Activated T-cell treated with anti-CD3 and anti-CD28 coated beads, Interleukin-2, amount 50 U/mL, for 72 hours (primary cell): ENCODE results near the gene VPS8. TPM values are rescaled to one million over a fixed set of nuclear protein-coding genes. Genes with fewer than 3 reads are reported as not detected.
"Not testable (repeated sequence)": the region's sequence is repeated elsewhere in the genome, so short reads cannot be mapped to it uniquely, and the experiment has no call there.

Experiments
- ATAC-seq, 2 donors: fragments of 150-1000 bp; cut with Tn5 transposase; replicated peaks in 1 of 2; 2 replicates each; pipeline ENCODE4 v1.10.0; 2021; ENCODE audit warnings: moderate library complexity in 2 of 2, mild to moderate bottlenecking in 1 of 2
- DNase-seq, 2 donors: peaks; one replicate each; pipeline ENCODE4 v3.0.0; 2021 to 2022; ENCODE audit warnings: mixed read lengths in 1 of 2
- H3K27ac Mint-ChIP-seq: one replicate; pipeline ENCODE4 v1.8.0; 2022; ENCODE audit warnings: mild to moderate bottlenecking, moderate library complexity, mixed read lengths
- H3K27me3 Mint-ChIP-seq: one replicate; pipeline ENCODE4 v1.8.0; 2022; ENCODE audit warnings: low read depth, mixed read lengths
- H3K36me3 Mint-ChIP-seq, 2 donors: one replicate each; pipeline ENCODE4 v1.8.0; 2022; ENCODE audit warnings: mixed read lengths in 2 of 2, mild to moderate bottlenecking in 1 of 2; ENCODE audit not compliant: insufficient read depth in 2 of 2
- H3K4me1 Mint-ChIP-seq: one replicate; pipeline ENCODE4 v1.8.0; 2022; ENCODE audit warnings: low read depth, mixed read lengths
- H3K4me3 Mint-ChIP-seq, 2 donors: one replicate each; pipeline ENCODE4 v1.8.0; 2022; ENCODE audit warnings: mild to moderate bottlenecking in 2 of 2, mixed read lengths in 2 of 2, moderate library complexity in 2 of 2
- H3K9me3 Mint-ChIP-seq, 2 donors: one replicate each; pipeline ENCODE4 v1.8.0; 2022; ENCODE audit warnings: mixed read lengths in 2 of 2
- total RNA-seq, 2 donors: library from RNA; stranded (reverse); gene quantifications; one replicate each; pipeline ENCODE4 v1.2.3, GENCODE V29; 2022

Gene VPS8
- total RNA-seq, 2 donors from 2014 or later = 86.6 to 104 TPM

DNA sequence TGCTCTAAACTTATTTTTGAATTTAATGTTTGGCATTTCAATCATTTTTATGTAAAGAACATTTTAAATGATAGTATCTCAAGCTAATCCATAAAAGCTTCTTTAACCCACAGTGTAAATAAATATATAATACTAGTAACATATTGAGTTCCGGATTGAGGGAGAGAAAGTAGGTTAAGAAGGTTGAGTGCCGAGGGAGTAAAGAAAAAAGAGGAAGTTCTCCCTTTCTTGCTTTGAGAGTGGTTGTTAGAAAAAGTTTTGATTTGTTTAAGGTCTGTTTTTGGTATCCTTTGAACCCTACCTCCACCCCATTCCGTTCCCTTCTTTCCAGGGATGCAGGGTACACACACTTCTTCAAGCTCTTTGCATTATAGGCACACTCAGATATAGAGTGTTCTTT lies 130.8 kb downstream of the VPS8 start:
- Mint-ChIP-seq H3K4me3 (no peak overlapping the region), H3K27me3 (no peaks in the 10 kb centered on the region), H3K36me3 (peaks cover 0 to 6% of the 10 kb centered on the region in 2 donors), H3K9me3 (no peaks in the 10 kb centered on the region), H3K27ac (no peak overlapping the region), H3K4me1 (no peaks in the 10 kb centered on the region)
- DNase-seq (no peak), ATAC-seq (no peak)

DNA sequence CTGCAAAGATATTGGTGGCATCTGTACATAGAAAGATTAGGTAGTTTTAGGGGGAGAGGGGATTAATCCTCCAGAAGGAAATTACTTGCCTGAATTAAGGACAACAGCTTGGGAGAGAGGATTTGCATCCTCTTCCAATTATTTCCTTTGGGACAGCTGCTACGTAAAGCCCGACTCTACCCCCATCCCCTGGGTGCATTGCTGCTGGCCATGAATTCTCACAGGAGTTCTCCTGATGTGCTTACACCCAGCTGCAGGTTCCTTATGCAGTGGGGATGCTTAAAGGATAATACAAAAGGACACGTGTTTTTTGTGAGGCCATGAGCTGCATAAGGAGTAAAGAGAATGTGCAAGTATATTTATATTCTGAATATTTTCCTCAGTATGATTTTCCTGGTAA lies 132.3 kb downstream of the VPS8 start:
- Mint-ChIP-seq H3K4me3 (no peak overlapping the region), H3K4me1 (no peaks in the 10 kb centered on the region), H3K27me3 (no peaks in the 10 kb centered on the region), H3K27ac (no peak overlapping the region), H3K36me3 (peaks cover 0 to 6% of the 10 kb centered on the region in 2 donors), H3K9me3 (no peaks in the 10 kb centered on the region)
- ATAC-seq (no peak), DNase-seq (no peak)

DNA sequence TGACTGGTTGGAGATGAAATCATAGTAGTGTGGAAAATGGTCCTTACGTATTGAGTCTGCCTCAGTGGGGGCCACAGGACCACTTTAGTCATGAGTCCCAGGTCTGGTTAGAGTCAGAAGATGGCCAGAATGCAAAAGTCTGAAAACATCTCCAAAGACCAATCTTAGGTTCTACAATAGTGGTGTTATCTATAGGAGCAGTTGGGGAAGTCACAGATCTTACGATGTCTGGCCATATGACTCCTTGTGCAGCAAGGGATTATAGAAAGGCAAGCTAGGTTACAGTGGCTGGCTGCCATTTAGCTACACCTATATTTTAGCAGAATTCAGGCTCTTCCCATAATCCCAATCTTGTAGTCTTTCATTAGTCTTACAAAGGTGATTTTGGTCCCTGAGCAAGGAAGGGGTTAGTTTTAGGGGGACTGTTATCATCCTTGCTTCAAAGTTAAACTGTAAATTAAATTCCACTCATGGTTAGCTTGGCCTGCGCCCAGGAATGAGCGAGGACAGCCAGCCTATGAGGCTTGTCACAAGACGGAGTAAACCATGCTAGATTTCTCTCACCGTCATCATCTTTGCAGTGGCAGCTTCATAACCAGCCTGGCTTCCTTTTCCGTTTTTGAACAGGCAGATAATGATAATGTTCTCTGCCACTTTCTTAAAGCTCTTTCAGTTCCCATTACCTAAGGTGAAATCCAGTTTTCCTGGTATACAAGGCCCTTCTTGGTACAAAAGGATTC lies 134.1 kb downstream of the VPS8 start:
- Mint-ChIP-seq H3K27me3 (no peaks in the 10 kb centered on the region), H3K36me3 (peaks cover 0 to 2% of the 10 kb centered on the region in 2 donors)

DNA sequence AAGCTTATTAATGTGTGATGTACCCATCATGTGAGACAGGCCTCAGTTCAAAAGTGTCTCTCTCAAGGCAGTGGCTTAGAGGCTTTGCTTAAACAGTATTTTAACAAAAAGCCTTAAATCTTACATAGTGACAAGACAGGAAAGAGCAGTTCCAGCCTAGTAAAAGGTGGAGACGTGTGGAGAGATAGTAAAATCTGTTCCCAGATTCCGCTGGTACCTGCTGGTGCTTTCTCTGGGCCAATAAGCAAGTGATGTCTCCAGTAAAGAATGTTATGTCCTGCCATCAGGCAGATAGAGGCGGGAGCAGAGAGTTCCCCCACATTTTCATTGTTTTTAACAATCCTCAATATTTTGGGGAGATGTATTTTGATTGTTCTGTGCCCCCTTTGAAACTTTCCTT lies 135.0 kb downstream of the VPS8 start:
- Mint-ChIP-seq H3K4me3 (no peak overlapping the region), H3K27ac (no peak overlapping the region), H3K4me1 (no peaks in the 10 kb centered on the region), H3K27me3 (no peaks in the 10 kb centered on the region), H3K36me3 (peaks cover 0 to 2% of the 10 kb centered on the region in 2 donors), H3K9me3 (no peaks in the 10 kb centered on the region)
- no peak for DNase-seq
- ATAC-seq = no peak

More for the DNA sequence above, 134.1 kb downstream of the VPS8 start:
- DNase-seq (no peak), ATAC-seq (no peak)
- Mint-ChIP-seq H3K4me3 (no peak overlapping the region), H3K4me1 (no peaks in the 10 kb centered on the region), H3K9me3 (no peaks in the 10 kb centered on the region), H3K27ac (no peak overlapping the region)

DNA sequence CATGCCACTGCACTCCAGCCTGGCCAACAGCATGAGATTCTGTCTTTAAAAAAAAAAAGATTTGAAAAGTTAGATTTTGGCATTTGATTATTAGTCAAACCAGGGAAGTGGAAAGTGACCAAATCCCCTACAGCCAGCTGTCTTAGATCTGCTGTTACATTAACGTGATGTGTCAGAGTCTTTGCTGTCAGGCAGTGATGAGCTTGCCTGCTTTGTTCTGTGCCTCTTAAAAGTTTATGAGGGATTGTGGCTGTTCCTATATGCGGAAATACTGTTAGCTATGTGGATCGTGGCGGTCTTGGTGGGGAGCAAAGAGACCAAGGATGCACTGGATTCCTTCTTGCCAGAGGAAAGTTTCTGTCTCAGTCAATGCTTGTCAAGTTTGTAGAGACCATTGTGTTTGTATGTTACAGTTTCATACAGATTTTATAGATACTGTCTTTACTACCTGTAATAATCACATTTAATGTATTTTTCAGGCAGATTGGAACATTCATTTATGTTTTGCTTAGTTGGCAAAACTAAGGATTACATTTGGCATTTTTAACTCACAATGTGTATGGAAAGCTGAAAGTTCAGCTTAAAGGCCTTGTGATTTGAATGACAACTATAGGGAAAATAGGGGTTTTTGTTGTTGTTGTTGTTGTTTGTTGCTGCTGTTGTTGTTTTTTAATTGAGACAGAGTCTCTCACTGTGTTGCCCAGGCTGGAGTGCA lies 137.4 kb downstream of the VPS8 start:
- Mint-ChIP-seq H3K4me3 (no peak overlapping the region), H3K36me3 (no peaks in the 10 kb centered on the region), H3K27ac (no peak overlapping the region), H3K27me3 (no peaks in the 10 kb centered on the region), H3K4me1 (peaks cover 15% of the 10 kb centered on the region), H3K9me3 (no peaks in the 10 kb centered on the region)
- DNase-seq (no peak), ATAC-seq (no peak)

- not testable (repeated sequence) for H3K36me3 Mint-ChIP-seq, H3K9me3 Mint-ChIP-seq, H3K27ac Mint-ChIP-seq, ATAC-seq, H3K27me3 Mint-ChIP-seq, H3K4me3 Mint-ChIP-seq, DNase-seq
- peaks cover 15% of the 10 kb centered on the region for H3K4me1 Mint-ChIP-seq
These were observed 138.8 kb downstream of the VPS8 start for GRCh38 chr3:184950816-184951215.

DNA sequence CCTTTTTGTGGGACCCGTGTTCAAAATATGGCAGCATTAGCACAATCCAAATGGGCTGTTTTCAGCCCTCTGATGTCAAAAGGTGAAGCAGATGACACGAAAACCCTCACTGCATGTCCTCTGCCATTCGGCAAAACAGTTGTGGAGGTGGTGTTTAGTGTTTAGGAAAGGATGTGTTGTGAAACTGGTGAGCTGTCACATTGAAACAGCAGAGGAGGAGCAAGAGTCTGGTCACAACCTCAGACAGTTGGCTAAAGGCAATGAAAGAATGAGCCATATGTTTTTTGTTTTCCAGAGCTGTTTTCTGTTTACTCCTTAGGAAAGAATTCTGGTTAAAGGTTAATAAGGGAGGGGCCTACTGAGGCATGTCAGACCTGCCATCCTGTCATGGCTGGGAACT lies 140.7 kb downstream of the VPS8 start:
- Mint-ChIP-seq H3K27ac (no peak overlapping the region), H3K4me3 (peak overlapping the region; percentile 6 to 16), H3K36me3 (peaks cover 0 to 1% of the 10 kb centered on the region in 2 donors), H3K27me3 (no peaks in the 10 kb centered on the region), H3K4me1 (peaks cover 15% of the 10 kb centered on the region), H3K9me3 (no peaks in the 10 kb centered on the region)
- DNase-seq (peak in 1 of 2 donors; percentile 1), ATAC-seq (peak; percentile 29 to 74)

DNA sequence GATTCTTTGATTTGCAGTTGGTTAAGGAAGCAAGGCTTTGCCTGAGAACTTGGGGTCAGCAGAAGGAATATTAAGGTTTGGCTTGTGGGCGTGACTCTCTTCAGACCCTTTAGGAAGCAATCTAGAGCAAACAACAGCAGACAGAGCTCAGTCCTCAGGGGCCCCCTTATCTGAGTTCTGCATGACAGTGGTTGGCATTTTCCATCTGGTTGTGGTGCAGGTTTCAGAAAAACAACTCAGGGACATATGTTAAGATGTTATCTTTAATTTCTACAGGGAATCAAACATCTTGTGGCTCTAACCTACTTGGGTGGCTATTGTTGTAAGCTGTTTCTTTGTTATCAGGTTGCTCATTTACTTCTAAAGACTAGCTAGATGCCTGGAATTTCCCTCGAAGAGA lies 141.4 kb downstream of the VPS8 start:
- DNase-seq = no peak
- Mint-ChIP-seq H3K36me3 (peaks cover 1 to 6% of the 10 kb centered on the region in 2 donors), H3K9me3 (no peaks in the 10 kb centered on the region), H3K27me3 (no peaks in the 10 kb centered on the region), H3K27ac (no peak overlapping the region), H3K4me3 (no peak overlapping the region), H3K4me1 (peaks cover 15% of the 10 kb centered on the region)
- ATAC-seq = no peak

DNA sequence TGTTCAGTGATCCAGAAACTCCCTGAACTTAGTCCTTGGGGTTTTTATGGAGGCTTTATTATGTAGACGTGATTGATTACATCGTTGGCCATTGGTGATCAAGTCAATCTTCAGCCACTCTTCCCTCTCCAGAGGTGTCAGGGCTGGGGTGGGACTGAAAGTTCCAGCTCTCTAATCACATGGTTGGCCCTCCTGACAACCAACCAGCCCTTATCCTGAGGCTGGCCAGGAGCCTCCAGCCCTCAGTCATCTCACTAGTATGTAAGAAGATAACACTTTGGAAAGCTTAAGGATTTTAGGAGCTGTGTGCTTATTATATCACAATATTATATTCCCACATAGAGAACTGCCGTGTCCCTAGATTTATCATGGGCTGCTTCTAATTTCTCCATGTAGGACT lies 142.3 kb downstream of the VPS8 start:
- DNase-seq = no peak
- peaks cover 1 to 6% of the 10 kb centered on the region in 2 donors for H3K36me3 Mint-ChIP-seq
- H3K27me3 Mint-ChIP-seq = no peaks in the 10 kb centered on the region
- no peaks in the 10 kb centered on the region for H3K9me3 Mint-ChIP-seq
- H3K4me3 Mint-ChIP-seq = no peak overlapping the region
- no peak for ATAC-seq
- peaks cover 15% of the 10 kb centered on the region for H3K4me1 Mint-ChIP-seq
- no peak overlapping the region for H3K27ac Mint-ChIP-seq

DNA sequence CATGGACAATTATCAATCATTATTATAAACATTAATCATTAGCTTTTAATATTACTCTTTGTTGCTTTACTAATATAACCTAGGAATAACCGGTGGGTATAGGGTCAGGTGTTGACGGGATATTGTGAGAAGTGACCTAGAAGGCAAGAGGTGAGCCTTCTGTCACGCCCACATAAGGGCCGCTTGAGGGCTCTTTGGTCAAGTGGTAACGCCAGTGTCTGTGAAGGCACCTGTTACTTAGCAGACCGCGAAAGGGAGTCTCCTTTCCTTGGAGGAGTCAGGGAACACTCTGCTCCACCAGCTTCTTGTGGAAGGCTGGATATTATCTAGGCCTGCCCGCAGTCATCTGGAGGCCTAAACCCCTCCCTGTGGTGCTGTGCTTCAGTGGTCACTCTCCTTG lies 142.9 kb downstream of the VPS8 start:
- not testable (repeated sequence) for H3K36me3 Mint-ChIP-seq, H3K27ac Mint-ChIP-seq, DNase-seq, ATAC-seq, H3K27me3 Mint-ChIP-seq, H3K9me3 Mint-ChIP-seq, H3K4me3 Mint-ChIP-seq
- H3K4me1 Mint-ChIP-seq = peaks cover 15% of the 10 kb centered on the region

DNA sequence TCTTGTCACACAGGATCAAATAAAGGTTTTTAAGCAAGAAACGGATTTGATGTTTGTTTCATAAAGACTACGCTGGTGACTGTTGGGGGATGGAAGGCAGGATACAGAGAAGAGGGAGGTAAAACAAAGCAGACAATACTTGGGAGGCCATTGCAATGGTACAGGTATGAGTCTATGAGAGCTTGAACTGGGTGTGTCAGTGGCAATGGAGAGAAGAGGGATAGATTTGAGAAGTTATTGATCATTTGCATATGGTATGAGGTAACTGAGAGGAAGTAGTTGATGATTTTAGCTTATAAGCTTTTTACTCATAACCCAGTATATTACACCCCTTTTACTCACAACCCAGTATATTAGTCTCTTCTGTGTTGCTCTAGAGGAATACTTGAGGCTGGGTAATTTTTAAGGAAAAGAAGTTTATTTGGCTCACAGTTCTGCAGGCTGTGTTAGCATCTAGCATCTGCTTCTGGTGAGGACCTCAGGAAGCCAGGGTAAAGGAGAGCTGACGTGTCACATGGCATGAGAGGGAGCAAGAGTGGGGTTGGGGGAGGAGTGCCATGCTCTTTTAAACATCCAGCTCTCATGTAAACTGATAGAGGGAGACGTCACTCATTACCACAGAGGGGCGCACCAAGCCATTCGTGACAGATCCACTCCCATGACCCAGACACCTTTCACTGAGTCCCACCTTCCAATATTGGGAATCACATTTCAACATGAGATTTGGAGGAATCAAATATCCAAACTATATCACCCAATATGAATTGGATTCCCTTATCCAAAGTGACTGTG lies 153.9 kb downstream of the VPS8 start:
- peak overlapping the region; percentile 1 for H3K27ac Mint-ChIP-seq
- ATAC-seq (peak in 1 of 2 donors; percentile 61), DNase-seq (no peak)
- no peaks in the 10 kb centered on the region for H3K9me3 Mint-ChIP-seq
- H3K4me1 Mint-ChIP-seq = peaks cover 7% of the 10 kb centered on the region
- no peaks in the 10 kb centered on the region for H3K27me3 Mint-ChIP-seq
- H3K4me3 Mint-ChIP-seq = no peak overlapping the region
- H3K36me3 Mint-ChIP-seq = peaks cover 7 to 9% of the 10 kb centered on the region in 2 donors

DNA sequence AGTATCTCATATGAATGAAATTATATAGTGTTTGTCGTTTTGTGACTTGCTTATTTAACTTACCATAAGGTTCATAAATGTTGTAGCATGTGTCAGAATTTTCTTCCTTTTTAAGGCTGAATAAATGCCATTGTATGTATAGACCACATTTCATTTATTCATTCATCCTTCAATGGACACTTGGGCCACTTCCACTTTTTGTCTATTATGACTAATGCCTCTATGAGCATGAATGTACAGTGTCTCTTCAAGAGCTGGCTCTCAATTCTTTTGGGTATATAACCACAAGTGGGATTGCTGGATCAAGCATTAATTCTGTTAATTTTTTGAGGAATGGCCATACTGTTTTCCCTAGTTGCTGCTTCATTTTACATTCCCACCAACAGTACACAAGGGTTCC lies 156.1 kb downstream of the VPS8 start:
- no peak overlapping the region for H3K27ac Mint-ChIP-seq
- no peaks in the 10 kb centered on the region for H3K9me3 Mint-ChIP-seq
- no peak overlapping the region for H3K4me3 Mint-ChIP-seq
- no peak for ATAC-seq
- no peak for DNase-seq
- H3K36me3 Mint-ChIP-seq = peaks cover 9 to 14% of the 10 kb centered on the region in 2 donors
- no peaks in the 10 kb centered on the region for H3K27me3 Mint-ChIP-seq
- peaks cover 7% of the 10 kb centered on the region for H3K4me1 Mint-ChIP-seq

DNA sequence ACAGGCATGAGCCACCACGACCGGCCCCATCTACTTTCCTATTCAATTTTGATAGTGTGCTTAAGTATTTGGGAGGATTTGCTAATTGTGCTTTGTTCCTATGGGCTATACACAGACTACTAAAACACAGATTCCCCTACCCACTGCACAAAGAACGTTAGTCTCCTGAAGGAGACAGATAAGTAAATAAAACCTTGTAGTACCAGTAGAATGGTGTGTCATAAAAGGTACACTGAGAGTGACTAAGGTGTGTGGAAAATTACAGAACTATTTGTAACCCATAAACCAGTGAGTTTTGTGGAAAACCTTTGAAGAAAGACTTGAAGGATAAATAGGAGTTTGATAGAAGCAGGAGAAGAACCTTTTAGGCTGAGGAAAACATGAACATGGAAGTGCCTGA lies 158.2 kb downstream of the VPS8 start:
- no peak overlapping the region for H3K27ac Mint-ChIP-seq
- H3K4me3 Mint-ChIP-seq = no peak overlapping the region
- DNase-seq (no peak), ATAC-seq (no peak)
- H3K36me3 Mint-ChIP-seq = peaks cover 12 to 19% of the 10 kb centered on the region in 2 donors
- peaks cover 0 to 3% of the 10 kb centered on the region in 2 donors for H3K9me3 Mint-ChIP-seq
- no peaks in the 10 kb centered on the region for H3K27me3 Mint-ChIP-seq
- peaks cover 7% of the 10 kb centered on the region for H3K4me1 Mint-ChIP-seq
